GM12892 (cell line): Measurements from ENCODE around the gene ROPN1L.

ENCODE experiments used
- DNase-seq: peaks from one replicate; pipeline ENCODE4 v3.0.0; 2011; ENCODE audit not compliant: insufficient read length
- FAIRE-seq: peaks from 2 replicates; lab custom pipeline; 2011; peaks lifted over from hg19 to GRCh38; lab: Jason Lieb, UNC
- POLR2A ChIP-seq: IDR thresholded peaks from 2 replicates; pipeline ENCODE4 v1.6.1; 2011; ENCODE audit warnings: low read depth, low read length, control low read depth
- POLR2AphosphoS5 ChIP-seq: IDR thresholded peaks from 2 replicates; pipeline ENCODE4 v1.6.1; 2011; ENCODE audit warnings: low read depth, low read length, control low read depth
- TAF1 ChIP-seq: IDR thresholded peaks from 2 replicates; pipeline ENCODE4 v1.6.1; 2011; ENCODE audit warnings: low read depth, mild to moderate bottlenecking, control low read depth, low read length, borderline replicate concordance

The ROPN1L gene

GRCh38 chr5:10461041-10461440, 19.4 kb downstream of the ROPN1L start:
- no peak for FAIRE-seq
- TF ChIP-seq TAF1 (no peak), POLR2AphosphoS5 (no peak), POLR2A (no peak)

GRCh38 chr5:10461904-10462555, 20.4 kb downstream of the ROPN1L start:
- DNase-seq (no peak), FAIRE-seq (no peak)
- no peak for TF ChIP-seq TAF1
- TF ChIP-seq POLR2A: no peak
- TF ChIP-seq POLR2AphosphoS5: no peak

More at GRCh38 chr5:10461041-10461440, 19.4 kb downstream of the ROPN1L start:
- DNase-seq: no peak

GRCh38 chr5:10463566-10463965, 21.9 kb downstream of the ROPN1L start:
- TF ChIP-seq TAF1 (no peak), POLR2A (no peak), POLR2AphosphoS5 (no peak)
- FAIRE-seq: no peak
- DNase-seq: no peak

- TF ChIP-seq TAF1 (no peak), POLR2AphosphoS5 (no peak), POLR2A (no peak)
- FAIRE-seq: no peak
- no peak for DNase-seq
Observed at GRCh38 chr5:10464173-10464572, 22.5 kb downstream of the ROPN1L start.

GRCh38 chr5:10465726-10466125, 24.0 kb downstream of the ROPN1L start:
- DNase-seq: no peak
- TF ChIP-seq POLR2AphosphoS5 (no peak), TAF1 (no peak), POLR2A (no peak)
- FAIRE-seq: no peak

- FAIRE-seq: no peak
- TF ChIP-seq POLR2AphosphoS5: no peak
- DNase-seq: no peak
Observed at GRCh38 chr5:10466446-10467073, 24.9 kb downstream of the ROPN1L start.

- FAIRE-seq (no peak), DNase-seq (no peak)
- TF ChIP-seq POLR2A (no peak), POLR2AphosphoS5 (no peak), TAF1 (no peak)
Observed at GRCh38 chr5:10467281-10468198, 25.9 kb downstream of the ROPN1L start.

GRCh38 chr5:10468256-10468655, 26.6 kb downstream of the ROPN1L start:
- FAIRE-seq (no peak), DNase-seq (no peak)
- TF ChIP-seq POLR2AphosphoS5 (no peak), TAF1 (no peak), POLR2A (no peak)

- TF ChIP-seq POLR2AphosphoS5: no peak
- no peak for TF ChIP-seq POLR2A
- TF ChIP-seq TAF1: no peak
- DNase-seq (no peak), FAIRE-seq (no peak)
Observed at GRCh38 chr5:10469253-10470050, 27.8 kb downstream of the ROPN1L start.

GRCh38 chr5:10470669-10471068, 29.0 kb downstream of the ROPN1L start:
- DNase-seq (no peak), FAIRE-seq (no peak)
- TF ChIP-seq POLR2A (no peak), POLR2AphosphoS5 (no peak), TAF1 (no peak)

GRCh38 chr5:10471677-10472076, 30.0 kb downstream of the ROPN1L start:
- DNase-seq (no peak), FAIRE-seq (no peak)
- TF ChIP-seq TAF1 (no peak), POLR2AphosphoS5 (no peak), POLR2A (no peak)
